Esophagus squamous epithelium (tissue), 4 donors: ENCODE measurements around the gene CACNA2D3.

Experiments used
- POLR2A ChIP-seq, 4 donors: fragments of 450-650 bp; IDR thresholded peaks; one replicate each; pipeline ENCODE4 v1.6.1; 2017; ENCODE audit warnings: antibody characterized with exemption in 4 of 4, mild to moderate bottlenecking in 4 of 4, moderate library complexity in 3 of 4
- TF ChIP-seq, protein P1 (sequence below), 6 experiments: fragments of 450-650 bp in 4 of 6; fragments of 200-600 bp in 2 of 6; sonication (generic) in 2 of 6; IDR thresholded peaks; one replicate each; pipeline ENCODE4 v1.5.1; 2016 to 2019; ENCODE audit warnings: antibody characterized with exemption in 6 of 6, mild to moderate bottlenecking in 4 of 6, moderate library complexity in 4 of 6

- TF ChIP-seq, protein P1, sequence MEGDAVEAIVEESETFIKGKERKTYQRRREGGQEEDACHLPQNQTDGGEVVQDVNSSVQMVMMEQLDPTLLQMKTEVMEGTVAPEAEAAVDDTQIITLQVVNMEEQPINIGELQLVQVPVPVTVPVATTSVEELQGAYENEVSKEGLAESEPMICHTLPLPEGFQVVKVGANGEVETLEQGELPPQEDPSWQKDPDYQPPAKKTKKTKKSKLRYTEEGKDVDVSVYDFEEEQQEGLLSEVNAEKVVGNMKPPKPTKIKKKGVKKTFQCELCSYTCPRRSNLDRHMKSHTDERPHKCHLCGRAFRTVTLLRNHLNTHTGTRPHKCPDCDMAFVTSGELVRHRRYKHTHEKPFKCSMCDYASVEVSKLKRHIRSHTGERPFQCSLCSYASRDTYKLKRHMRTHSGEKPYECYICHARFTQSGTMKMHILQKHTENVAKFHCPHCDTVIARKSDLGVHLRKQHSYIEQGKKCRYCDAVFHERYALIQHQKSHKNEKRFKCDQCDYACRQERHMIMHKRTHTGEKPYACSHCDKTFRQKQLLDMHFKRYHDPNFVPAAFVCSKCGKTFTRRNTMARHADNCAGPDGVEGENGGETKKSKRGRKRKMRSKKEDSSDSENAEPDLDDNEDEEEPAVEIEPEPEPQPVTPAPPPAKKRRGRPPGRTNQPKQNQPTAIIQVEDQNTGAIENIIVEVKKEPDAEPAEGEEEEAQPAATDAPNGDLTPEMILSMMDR (IDR thresholded peaks at IDR 0.05) = no peak
- TF ChIP-seq POLR2A (IDR thresholded peaks at IDR 0.05) = no peak
These were observed 510.5 kb downstream of the CACNA2D3 start for GRCh38 chr3:54632834-54633233.
